ENCODE measurements around the gene IPO11.

IPO11 gene

DNA sequence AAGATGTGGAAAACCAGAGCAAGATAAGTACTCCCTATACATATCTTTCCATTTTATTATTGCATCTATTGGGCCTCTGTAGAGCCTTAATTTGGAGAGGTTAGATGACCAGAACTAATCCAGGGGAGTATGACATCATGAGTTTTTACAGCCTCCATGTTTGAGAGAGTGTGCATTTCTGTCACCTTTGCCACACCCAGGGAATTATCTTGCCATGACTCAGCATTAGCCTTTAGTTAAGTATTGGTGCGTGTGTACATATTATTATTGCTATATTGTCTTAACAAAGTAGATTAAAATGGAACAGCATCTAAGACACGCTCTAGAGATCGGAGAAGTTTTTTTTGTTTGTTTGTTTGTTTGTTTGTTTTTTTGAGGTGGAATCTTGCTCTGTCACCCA is 36.5 kb upstream of the IPO11 start (continued):
- TF ChIP-seq, protein P1, sequence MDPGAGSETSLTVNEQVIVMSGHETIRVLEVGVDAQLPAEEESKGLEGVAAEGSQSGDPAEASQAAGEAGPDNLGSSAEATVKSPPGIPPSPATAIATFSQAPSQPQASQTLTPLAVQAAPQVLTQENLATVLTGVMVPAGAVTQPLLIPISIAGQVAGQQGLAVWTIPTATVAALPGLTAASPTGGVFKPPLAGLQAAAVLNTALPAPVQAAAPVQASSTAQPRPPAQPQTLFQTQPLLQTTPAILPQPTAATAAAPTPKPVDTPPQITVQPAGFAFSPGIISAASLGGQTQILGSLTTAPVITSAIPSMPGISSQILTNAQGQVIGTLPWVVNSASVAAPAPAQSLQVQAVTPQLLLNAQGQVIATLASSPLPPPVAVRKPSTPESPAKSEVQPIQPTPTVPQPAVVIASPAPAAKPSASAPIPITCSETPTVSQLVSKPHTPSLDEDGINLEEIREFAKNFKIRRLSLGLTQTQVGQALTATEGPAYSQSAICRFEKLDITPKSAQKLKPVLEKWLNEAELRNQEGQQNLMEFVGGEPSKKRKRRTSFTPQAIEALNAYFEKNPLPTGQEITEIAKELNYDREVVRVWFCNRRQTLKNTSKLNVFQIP (CRISPR knock-in tag; IDR thresholded peaks at IDR 0.05; ENCODE audit: borderline replicate concordance, low read depth), result no peak
- no peak for TF ChIP-seq ZC3H10 (CRISPR knock-in tag; IDR thresholded peaks at IDR 0.05)

DNA sequence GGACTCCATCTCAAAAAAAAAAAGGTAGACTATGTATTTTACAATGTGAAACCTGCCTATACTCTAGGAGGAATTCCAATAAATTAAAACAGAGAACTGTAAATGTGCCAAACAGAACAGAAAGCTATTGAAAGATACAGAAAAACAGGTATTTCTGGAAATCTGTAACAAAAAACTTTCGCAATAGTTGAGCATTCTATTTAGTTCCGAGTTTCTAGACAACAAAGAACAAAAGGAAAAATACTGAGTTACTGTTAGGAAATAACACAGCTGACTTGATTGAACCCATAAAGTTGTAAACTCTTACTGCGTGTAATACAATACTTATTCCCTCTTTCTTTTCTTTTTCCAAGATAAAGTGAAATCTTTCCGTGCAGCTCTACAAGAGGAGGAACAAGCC is 27.4 kb upstream of the IPO11 start:
- ATAC-seq, result no peak
- TF ChIP-seq, protein P2, sequence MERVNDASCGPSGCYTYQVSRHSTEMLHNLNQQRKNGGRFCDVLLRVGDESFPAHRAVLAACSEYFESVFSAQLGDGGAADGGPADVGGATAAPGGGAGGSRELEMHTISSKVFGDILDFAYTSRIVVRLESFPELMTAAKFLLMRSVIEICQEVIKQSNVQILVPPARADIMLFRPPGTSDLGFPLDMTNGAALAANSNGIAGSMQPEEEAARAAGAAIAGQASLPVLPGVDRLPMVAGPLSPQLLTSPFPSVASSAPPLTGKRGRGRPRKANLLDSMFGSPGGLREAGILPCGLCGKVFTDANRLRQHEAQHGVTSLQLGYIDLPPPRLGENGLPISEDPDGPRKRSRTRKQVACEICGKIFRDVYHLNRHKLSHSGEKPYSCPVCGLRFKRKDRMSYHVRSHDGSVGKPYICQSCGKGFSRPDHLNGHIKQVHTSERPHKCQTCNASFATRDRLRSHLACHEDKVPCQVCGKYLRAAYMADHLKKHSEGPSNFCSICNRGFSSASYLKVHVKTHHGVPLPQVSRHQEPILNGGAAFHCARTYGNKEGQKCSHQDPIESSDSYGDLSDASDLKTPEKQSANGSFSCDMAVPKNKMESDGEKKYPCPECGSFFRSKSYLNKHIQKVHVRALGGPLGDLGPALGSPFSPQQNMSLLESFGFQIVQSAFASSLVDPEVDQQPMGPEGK (CRISPR knock-in tag; IDR thresholded peaks at IDR 0.05; ENCODE audit: borderline replicate concordance), result no peak
- TF ChIP-seq TOX (CRISPR knock-in tag; IDR thresholded peaks at IDR 0.05; ENCODE audit: borderline replicate concordance), result no peak
- TF ChIP-seq, protein P1 (CRISPR knock-in tag; IDR thresholded peaks at IDR 0.05; ENCODE audit: borderline replicate concordance, low read depth), result no peak
- TF ChIP-seq SNAI2 (CRISPR knock-in tag; IDR thresholded peaks at IDR 0.05), result no peak
- TF ChIP-seq ZC3H10 (CRISPR knock-in tag; IDR thresholded peaks at IDR 0.05), result no peak
- TF ChIP-seq OSR1 (CRISPR knock-in tag; IDR thresholded peaks at IDR 0.05), result no peak
- TF ChIP-seq ISL1 (CRISPR knock-in tag; IDR thresholded peaks at IDR 0.05), result no peak
- TF ChIP-seq ESRRG (CRISPR knock-in tag; IDR thresholded peaks at IDR 0.05), result no peak
- TF ChIP-seq, protein P3, sequence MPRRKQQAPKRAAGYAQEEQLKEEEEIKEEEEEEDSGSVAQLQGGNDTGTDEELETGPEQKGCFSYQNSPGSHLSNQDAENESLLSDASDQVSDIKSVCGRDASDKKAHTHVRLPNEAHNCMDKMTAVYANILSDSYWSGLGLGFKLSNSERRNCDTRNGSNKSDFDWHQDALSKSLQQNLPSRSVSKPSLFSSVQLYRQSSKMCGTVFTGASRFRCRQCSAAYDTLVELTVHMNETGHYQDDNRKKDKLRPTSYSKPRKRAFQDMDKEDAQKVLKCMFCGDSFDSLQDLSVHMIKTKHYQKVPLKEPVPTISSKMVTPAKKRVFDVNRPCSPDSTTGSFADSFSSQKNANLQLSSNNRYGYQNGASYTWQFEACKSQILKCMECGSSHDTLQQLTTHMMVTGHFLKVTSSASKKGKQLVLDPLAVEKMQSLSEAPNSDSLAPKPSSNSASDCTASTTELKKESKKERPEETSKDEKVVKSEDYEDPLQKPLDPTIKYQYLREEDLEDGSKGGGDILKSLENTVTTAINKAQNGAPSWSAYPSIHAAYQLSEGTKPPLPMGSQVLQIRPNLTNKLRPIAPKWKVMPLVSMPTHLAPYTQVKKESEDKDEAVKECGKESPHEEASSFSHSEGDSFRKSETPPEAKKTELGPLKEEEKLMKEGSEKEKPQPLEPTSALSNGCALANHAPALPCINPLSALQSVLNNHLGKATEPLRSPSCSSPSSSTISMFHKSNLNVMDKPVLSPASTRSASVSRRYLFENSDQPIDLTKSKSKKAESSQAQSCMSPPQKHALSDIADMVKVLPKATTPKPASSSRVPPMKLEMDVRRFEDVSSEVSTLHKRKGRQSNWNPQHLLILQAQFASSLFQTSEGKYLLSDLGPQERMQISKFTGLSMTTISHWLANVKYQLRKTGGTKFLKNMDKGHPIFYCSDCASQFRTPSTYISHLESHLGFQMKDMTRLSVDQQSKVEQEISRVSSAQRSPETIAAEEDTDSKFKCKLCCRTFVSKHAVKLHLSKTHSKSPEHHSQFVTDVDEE (CRISPR knock-in tag; IDR thresholded peaks at IDR 0.05), result no peak
- TF ChIP-seq, protein P4, sequence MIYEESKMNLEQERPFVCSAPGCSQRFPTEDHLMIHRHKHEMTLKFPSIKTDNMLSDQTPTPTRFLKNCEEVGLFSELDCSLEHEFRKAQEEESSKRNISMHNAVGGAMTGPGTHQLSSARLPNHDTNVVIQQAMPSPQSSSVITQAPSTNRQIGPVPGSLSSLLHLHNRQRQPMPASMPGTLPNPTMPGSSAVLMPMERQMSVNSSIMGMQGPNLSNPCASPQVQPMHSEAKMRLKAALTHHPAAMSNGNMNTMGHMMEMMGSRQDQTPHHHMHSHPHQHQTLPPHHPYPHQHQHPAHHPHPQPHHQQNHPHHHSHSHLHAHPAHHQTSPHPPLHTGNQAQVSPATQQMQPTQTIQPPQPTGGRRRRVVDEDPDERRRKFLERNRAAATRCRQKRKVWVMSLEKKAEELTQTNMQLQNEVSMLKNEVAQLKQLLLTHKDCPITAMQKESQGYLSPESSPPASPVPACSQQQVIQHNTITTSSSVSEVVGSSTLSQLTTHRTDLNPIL (CRISPR knock-in tag; IDR thresholded peaks at IDR 0.05; ENCODE audit: low read depth), result no peak
- no peak for TF ChIP-seq ZNF70 (CRISPR knock-in tag; IDR thresholded peaks at IDR 0.05)

DNA sequence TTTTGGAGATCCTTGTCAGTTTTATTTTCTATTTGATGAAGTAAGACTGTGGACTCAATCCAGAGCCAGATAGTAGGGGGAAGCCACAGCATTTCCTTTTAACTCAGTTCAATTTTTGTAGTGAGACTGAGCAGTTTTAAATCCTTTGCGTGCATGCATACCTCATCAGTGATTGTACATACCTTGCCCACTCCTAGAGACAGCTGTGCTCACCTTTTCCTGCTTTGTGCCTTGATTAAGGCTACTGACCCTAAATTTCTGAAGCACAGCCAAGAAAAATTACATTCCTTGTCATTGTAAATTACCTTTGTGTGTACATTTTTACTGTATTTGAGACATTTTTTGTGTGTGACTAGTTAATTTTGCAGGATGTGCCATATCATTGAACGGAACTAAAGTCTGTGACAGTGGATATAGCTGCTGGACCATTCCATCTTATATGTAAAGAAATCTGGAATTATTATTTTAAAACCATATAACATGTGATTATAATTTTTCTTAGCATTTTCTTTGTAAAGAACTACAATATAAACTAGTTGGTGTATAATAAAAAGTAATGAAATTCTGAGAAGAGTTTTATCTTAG is 26.7 kb upstream of the IPO11 start:
- TF ChIP-seq, protein P1 (CRISPR knock-in tag; IDR thresholded peaks at IDR 0.05; ENCODE audit: borderline replicate concordance, low read depth), result no peak
- TF ChIP-seq RARB (CRISPR knock-in tag; IDR thresholded peaks at IDR 0.05), result no peak
- ATAC-seq, result peak; percentile 38; the same call in 2 of the 3 replicates

DNA sequence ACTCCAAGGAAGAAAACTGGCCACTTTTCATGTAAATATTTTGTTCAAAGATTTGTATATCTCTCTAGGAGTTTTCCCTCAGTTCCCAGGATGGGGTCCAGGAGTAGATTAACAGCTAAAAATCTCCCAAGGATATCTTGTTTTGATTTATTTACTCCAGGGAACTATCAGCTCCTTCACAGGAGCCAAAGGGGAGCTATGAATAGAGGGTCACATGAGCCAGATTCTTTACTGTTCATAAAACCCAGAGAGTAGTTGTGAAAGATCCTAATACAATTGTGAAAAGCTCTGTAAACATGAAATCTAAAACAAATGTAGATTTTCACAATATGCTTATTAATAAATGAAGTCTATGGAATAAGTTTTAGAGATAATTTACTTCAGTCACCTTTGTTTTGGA is 25.7 kb upstream of the IPO11 start:
- ATAC-seq, result no peak
- TF ChIP-seq, protein P1 (CRISPR knock-in tag; IDR thresholded peaks at IDR 0.05; ENCODE audit: borderline replicate concordance, low read depth), result no peak
- no peak for TF ChIP-seq PPARA (CRISPR knock-in tag; IDR thresholded peaks at IDR 0.05; ENCODE audit: borderline replicate concordance)
- TF ChIP-seq, protein P2 (CRISPR knock-in tag; IDR thresholded peaks at IDR 0.05; ENCODE audit: borderline replicate concordance), result no peak
- no peak for TF ChIP-seq ZFP3 (CRISPR knock-in tag; IDR thresholded peaks at IDR 0.05)
- no peak for TF ChIP-seq GLIS3 (CRISPR knock-in tag; IDR thresholded peaks at IDR 0.05)
- no peak for TF ChIP-seq SNAI2 (CRISPR knock-in tag; IDR thresholded peaks at IDR 0.05)
- TF ChIP-seq, protein P4 (CRISPR knock-in tag; IDR thresholded peaks at IDR 0.05; ENCODE audit: low read depth), result no peak
- no peak for TF ChIP-seq CSDC2 (CRISPR knock-in tag; IDR thresholded peaks at IDR 0.05)
- no peak for TF ChIP-seq ZNF565 (CRISPR knock-in tag; conservative IDR thresholded peaks at IDR 0.05; ENCODE audit: low read depth)
- no peak for TF ChIP-seq ZNF8 (CRISPR knock-in tag; IDR thresholded peaks at IDR 0.05)
